ENCODE measurements around the gene SIGLEC15.
"Not testable (repeated sequence)": the region's sequence is repeated elsewhere in the genome, so short reads cannot be mapped to it uniquely, and the experiment has no call there.

SIGLEC15 gene

GRCh38 chr18:45821711-45822110, 3.8 kb upstream of the SIGLEC15 start:
- Histone ChIP-seq H3K9ac (ENCODE audit: low read length) (no peak overlapping the region), H3K4me3 (ENCODE audit: low read length) (no peak overlapping the region), H3K9me3 (ENCODE audit: control insufficient read depth, low read depth, low read length) (no peaks in the 10 kb centered on the region), H3K4me1 (ENCODE audit: control insufficient read depth, low read depth, low read length) (peaks cover 6% of the 10 kb centered on the region), H3K36me3 (ENCODE audit: control insufficient read depth, low read depth, low read length) (no peaks in the 10 kb centered on the region), H3K27me3 (ENCODE audit: control insufficient read depth, insufficient read depth, low read length) (no peaks in the 10 kb centered on the region), H3K27ac (ENCODE audit: low read length) (no peak overlapping the region)

GRCh38 chr18:45826084-45826483, 609 bp downstream of the SIGLEC15 start:
- Histone ChIP-seq H3K36me3 (ENCODE audit: control insufficient read depth, low read depth, low read length) (no peaks in the 10 kb centered on the region), H3K27me3 (ENCODE audit: control insufficient read depth, insufficient read depth, low read length) (no peaks in the 10 kb centered on the region), H3K4me3 (ENCODE audit: low read length) (no peak overlapping the region), H3K27ac (ENCODE audit: low read length) (no peak overlapping the region), H3K9me3 (ENCODE audit: control insufficient read depth, low read depth, low read length) (no peaks in the 10 kb centered on the region), H3K9ac (ENCODE audit: low read length) (no peak overlapping the region), H3K4me1 (ENCODE audit: control insufficient read depth, low read depth, low read length) (peaks cover 6% of the 10 kb centered on the region)

- H3K9me3 ChIP-seq (ENCODE audit: control insufficient read depth, low read depth, low read length); H3K36me3 ChIP-seq (ENCODE audit: control insufficient read depth, low read depth, low read length); H3K4me1 ChIP-seq (ENCODE audit: control insufficient read depth, low read depth, low read length); H3K9ac ChIP-seq (ENCODE audit: low read length); H3K27me3 ChIP-seq (ENCODE audit: control insufficient read depth, insufficient read depth, low read length); H3K27ac ChIP-seq (ENCODE audit: low read length); H3K4me3 ChIP-seq (ENCODE audit: low read length): not testable (repeated sequence)
Observed at GRCh38 chr18:45826716-45827115, 1.2 kb downstream of the SIGLEC15 start.

GRCh38 chr18:45828917-45829811, 3.7 kb downstream of the SIGLEC15 start:
- H3K9me3 ChIP-seq (ENCODE audit: control insufficient read depth, low read depth, low read length): no peaks in the 10 kb centered on the region
- H3K9ac ChIP-seq (ENCODE audit: low read length): no peak overlapping the region
- no peaks in the 10 kb centered on the region for H3K36me3 ChIP-seq (ENCODE audit: control insufficient read depth, low read depth, low read length)
- H3K27ac ChIP-seq (ENCODE audit: low read length): no peak overlapping the region
- H3K27me3 ChIP-seq (ENCODE audit: control insufficient read depth, insufficient read depth, low read length): no peaks in the 10 kb centered on the region
- H3K4me3 ChIP-seq (ENCODE audit: low read length): no peak overlapping the region
- peaks cover 6% of the 10 kb centered on the region for H3K4me1 ChIP-seq (ENCODE audit: control insufficient read depth, low read depth, low read length)

GRCh38 chr18:45829855-45830254, 4.4 kb downstream of the SIGLEC15 start:
- Histone ChIP-seq H3K9ac (ENCODE audit: low read length) (no peak overlapping the region), H3K9me3 (ENCODE audit: control insufficient read depth, low read depth, low read length) (no peaks in the 10 kb centered on the region), H3K4me3 (ENCODE audit: low read length) (no peak overlapping the region), H3K27ac (ENCODE audit: low read length) (no peak overlapping the region), H3K27me3 (ENCODE audit: control insufficient read depth, insufficient read depth, low read length) (peaks cover 6% of the 10 kb centered on the region), H3K36me3 (ENCODE audit: control insufficient read depth, low read depth, low read length) (no peaks in the 10 kb centered on the region), H3K4me1 (ENCODE audit: control insufficient read depth, low read depth, low read length) (peaks cover 6% of the 10 kb centered on the region)

GRCh38 chr18:45830917-45831316, 5.4 kb downstream of the SIGLEC15 start:
- no peaks in the 10 kb centered on the region for H3K9me3 ChIP-seq (ENCODE audit: control insufficient read depth, low read depth, low read length)
- no peaks in the 10 kb centered on the region for H3K36me3 ChIP-seq (ENCODE audit: control insufficient read depth, low read depth, low read length)
- peaks cover 9% of the 10 kb centered on the region for H3K27me3 ChIP-seq (ENCODE audit: control insufficient read depth, insufficient read depth, low read length)
- H3K27ac ChIP-seq (ENCODE audit: low read length): no peak overlapping the region
- peaks cover 6% of the 10 kb centered on the region for H3K4me1 ChIP-seq (ENCODE audit: control insufficient read depth, low read depth, low read length)
- no peak overlapping the region for H3K9ac ChIP-seq (ENCODE audit: low read length)
- no peak overlapping the region for H3K4me3 ChIP-seq (ENCODE audit: low read length)

- Histone ChIP-seq H3K36me3 (ENCODE audit: control insufficient read depth, low read depth, low read length) (no peaks in the 10 kb centered on the region), H3K9ac (ENCODE audit: low read length) (no peak overlapping the region), H3K9me3 (ENCODE audit: control insufficient read depth, low read depth, low read length) (no peaks in the 10 kb centered on the region), H3K27ac (ENCODE audit: low read length) (no peak overlapping the region), H3K27me3 (ENCODE audit: control insufficient read depth, insufficient read depth, low read length) (peaks cover 36% of the 10 kb centered on the region), H3K4me3 (ENCODE audit: low read length) (no peak overlapping the region), H3K4me1 (ENCODE audit: control insufficient read depth, low read depth, low read length) (peaks cover 11% of the 10 kb centered on the region)
Observed at GRCh38 chr18:45833846-45834245, 8.4 kb downstream of the SIGLEC15 start.

GRCh38 chr18:45834306-45834705, 8.8 kb downstream of the SIGLEC15 start:
- H3K4me1 ChIP-seq (ENCODE audit: control insufficient read depth, low read depth, low read length): peaks cover 11% of the 10 kb centered on the region
- H3K27ac ChIP-seq (ENCODE audit: low read length): no peak overlapping the region
- H3K36me3 ChIP-seq (ENCODE audit: control insufficient read depth, low read depth, low read length): no peaks in the 10 kb centered on the region
- H3K4me3 ChIP-seq (ENCODE audit: low read length): no peak overlapping the region
- no peaks in the 10 kb centered on the region for H3K9me3 ChIP-seq (ENCODE audit: control insufficient read depth, low read depth, low read length)
- no peak overlapping the region for H3K9ac ChIP-seq (ENCODE audit: low read length)
- peaks cover 38% of the 10 kb centered on the region for H3K27me3 ChIP-seq (ENCODE audit: control insufficient read depth, insufficient read depth, low read length)

GRCh38 chr18:45835057-45835636, 9.7 kb downstream of the SIGLEC15 start:
- H3K27ac ChIP-seq (ENCODE audit: low read length): no peak overlapping the region
- H3K4me1 ChIP-seq (ENCODE audit: control insufficient read depth, low read depth, low read length): peaks cover 11% of the 10 kb centered on the region
- no peak overlapping the region for H3K9ac ChIP-seq (ENCODE audit: low read length)
- peaks cover 39% of the 10 kb centered on the region for H3K27me3 ChIP-seq (ENCODE audit: control insufficient read depth, insufficient read depth, low read length)
- no peak overlapping the region for H3K4me3 ChIP-seq (ENCODE audit: low read length)
- H3K9me3 ChIP-seq (ENCODE audit: control insufficient read depth, low read depth, low read length): no peaks in the 10 kb centered on the region
- H3K36me3 ChIP-seq (ENCODE audit: control insufficient read depth, low read depth, low read length): no peaks in the 10 kb centered on the region

GRCh38 chr18:45836242-45837205, 11.0 kb downstream of the SIGLEC15 start:
- Histone ChIP-seq H3K4me1 (ENCODE audit: control insufficient read depth, low read depth, low read length) (peaks cover 11% of the 10 kb centered on the region), H3K9me3 (ENCODE audit: control insufficient read depth, low read depth, low read length) (no peaks in the 10 kb centered on the region), H3K27me3 (ENCODE audit: control insufficient read depth, insufficient read depth, low read length) (peaks cover 39% of the 10 kb centered on the region), H3K9ac (ENCODE audit: low read length) (no peak overlapping the region), H3K36me3 (ENCODE audit: control insufficient read depth, low read depth, low read length) (no peaks in the 10 kb centered on the region), H3K4me3 (ENCODE audit: low read length) (peak overlapping the region; percentile 22), H3K27ac (ENCODE audit: low read length) (no peak overlapping the region)

All from iPS-18a (cell line).